GM10266 (cell line): Measurements from ENCODE around the gene IGFN1.
"Not testable (repeated sequence)": the region's sequence is repeated elsewhere in the genome, so short reads cannot be mapped to it uniquely, and the experiment has no call there.

Source experiments
- DNase-seq: peaks from one replicate; pipeline ENCODE4 v3.0.0; 2012; ENCODE audit errors: extremely low spot score
- CTCF ChIP-seq: IDR thresholded peaks from 2 replicates; pipeline ENCODE4 v1.5.1; 2012; ENCODE audit warnings: mild to moderate bottlenecking, low read depth; ENCODE audit not compliant: control insufficient read depth, insufficient read depth; ENCODE audit errors: missing control alignments

IGFN1 gene

DNA sequence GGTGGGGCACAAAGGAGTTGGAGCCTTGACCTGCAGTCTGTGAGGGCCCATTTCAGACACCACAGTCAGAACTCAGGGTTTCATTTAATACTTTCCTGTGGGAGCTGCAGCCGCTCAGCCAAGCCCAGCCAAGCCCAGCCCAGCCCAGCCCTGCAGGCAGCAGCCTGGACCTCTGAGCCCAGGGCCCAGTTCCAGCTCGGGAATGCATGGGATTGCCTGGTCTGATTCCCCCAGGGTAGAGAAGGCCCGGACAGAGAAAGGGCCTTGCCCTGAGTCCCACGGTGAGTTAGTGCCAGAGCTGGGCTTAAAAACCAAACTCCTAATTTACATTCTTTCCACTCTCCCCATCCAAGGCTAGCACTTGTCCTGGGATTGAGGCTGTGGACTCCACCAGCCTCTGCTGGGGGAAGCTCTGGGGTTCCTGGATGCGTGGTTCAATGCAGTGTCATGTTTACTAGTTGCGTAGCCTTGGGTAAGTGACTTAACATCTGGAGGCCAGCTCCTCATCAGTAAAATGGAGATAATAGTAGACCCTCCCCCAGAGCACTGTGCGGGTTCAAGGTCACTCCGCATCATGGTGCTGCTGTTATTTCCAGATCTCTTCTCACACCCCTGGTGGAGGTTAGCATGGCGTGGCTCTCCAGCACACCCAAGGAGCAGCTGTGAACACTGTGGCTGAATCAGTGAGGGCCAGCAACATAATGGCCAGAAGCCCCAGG is 63.4 kb downstream of the IGFN1 start:
- DNase-seq: no peak
- TF ChIP-seq CTCF: peak; percentile 3

GRCh38 chr1:201254625-201255478 is 64.2 kb downstream of the IGFN1 start:
- TF ChIP-seq CTCF: peak; percentile 99
- DNase-seq: peak; percentile 86

DNA sequence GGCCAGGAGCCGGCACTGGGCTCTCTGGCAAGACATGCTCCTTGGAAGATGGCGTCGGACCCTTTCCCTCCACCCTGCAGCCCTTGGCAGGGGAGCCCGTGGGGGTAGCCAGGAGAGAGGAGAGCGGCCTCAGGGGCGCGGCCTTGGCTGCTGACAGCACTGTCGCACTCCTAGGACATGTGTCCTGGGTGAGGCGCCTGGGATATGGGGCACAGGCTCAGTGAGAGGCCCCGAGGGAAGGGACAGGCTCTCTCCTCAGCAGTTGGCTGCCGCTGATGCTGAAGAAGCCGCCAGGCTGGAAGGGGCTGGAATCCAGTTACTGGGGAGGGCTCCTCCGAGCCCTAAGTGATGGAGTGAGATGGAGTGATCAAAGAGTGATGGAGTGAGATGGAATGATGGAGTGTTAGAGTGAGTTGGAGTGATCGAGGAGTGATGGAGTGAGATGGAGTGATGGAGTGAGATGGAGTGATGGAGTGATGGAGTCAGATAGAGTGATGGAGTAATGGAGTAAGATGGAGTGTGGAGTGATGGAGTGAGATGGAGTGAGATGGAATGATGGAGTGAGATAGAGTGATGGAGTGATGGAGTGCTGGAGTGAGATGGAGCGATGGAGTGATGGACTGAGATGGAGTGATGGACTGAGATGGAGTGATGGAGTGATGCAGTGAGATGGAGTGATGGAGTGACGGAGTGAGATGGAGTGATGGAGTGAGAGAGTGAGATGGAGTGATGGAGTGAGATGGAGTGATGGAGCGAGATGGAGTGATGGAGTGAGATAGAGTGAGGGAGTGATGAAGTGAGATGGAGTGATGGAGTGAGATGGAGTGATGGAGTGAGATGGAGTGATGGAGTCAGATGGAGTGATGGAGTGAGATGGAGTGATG is 65.1 kb downstream of the IGFN1 start:
- TF ChIP-seq CTCF: no peak
- DNase-seq: no peak

DNA sequence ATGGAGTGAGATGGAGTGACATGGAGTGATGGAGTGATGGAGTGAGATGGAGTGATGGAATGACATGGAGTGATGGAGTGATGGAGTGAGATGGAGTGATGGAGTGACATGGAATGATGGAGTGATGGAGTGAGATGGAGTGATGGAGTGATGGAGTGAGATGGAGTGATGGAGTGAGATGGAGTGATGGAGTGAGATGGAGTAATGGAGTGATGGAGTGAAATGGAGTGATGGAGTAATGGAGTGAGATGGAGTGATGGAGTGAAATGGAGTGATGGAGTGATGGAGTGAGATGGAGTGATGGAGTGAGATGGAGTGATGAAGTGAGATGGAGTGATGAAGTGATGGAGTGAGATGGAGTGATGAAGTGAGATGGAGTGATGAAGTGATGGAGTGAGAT is 67.5 kb downstream of the IGFN1 start:
- not testable (repeated sequence) for DNase-seq

DNA sequence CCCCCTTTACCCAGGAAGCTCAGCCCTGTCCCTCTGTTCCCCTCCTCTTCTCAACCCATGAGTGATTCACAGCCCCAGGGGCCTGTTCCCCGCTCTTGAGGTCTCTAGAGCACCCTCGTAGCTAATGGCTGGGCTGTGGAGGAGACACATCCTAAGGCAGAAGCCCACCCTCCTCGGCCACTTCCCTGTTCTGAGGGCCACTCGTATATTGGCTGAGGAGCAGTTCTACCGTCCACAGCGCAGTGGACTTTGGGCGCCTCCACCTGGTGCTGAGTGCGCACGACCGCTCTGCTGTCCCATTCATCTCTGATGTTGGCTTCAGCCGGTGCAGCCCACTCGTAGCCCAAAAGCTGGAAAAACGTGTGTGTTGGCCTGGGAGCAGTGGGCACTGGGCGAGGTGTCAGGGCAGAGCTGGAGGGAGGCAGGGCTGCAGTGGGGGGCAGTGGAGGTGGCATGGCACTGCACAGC is 68.2 kb downstream of the IGFN1 start:
- DNase-seq: no peak
- TF ChIP-seq CTCF: no peak

GRCh38 chr1:201259476-201260235 is 69.0 kb downstream of the IGFN1 start:
- no peak for TF ChIP-seq CTCF

GRCh38 chr1:201260236-201260590 is 69.6 kb downstream of the IGFN1 start:
- DNase-seq: no peak
- TF ChIP-seq CTCF: no peak

More at GRCh38 chr1:201259476-201260235, 69.0 kb downstream of the IGFN1 start:
- no peak for DNase-seq
